ENCODE data around the gene TREM2.
"Not testable (repeated sequence)": the region's sequence is repeated elsewhere in the genome, so short reads cannot be mapped to it uniquely, and the experiment has no call there.

TREM2 gene

GRCh38 chr6:41120058-41120457 lies 42.9 kb downstream of the TREM2 start:
- no peak overlapping the region for H3K27ac ChIP-seq (ENCODE audit: low read depth, low read length)
- no peak overlapping the region for H3K4me3 ChIP-seq (ENCODE audit: low read depth, low read length)
- no peaks in the 10 kb centered on the region for H3K4me1 ChIP-seq (ENCODE audit: control insufficient read depth, insufficient read depth, low read length, unreplicated experiment)
- no peak overlapping the region for H2AFZ ChIP-seq (ENCODE audit: low read length, unreplicated experiment)
- no peaks in the 10 kb centered on the region for H3K79me2 ChIP-seq (ENCODE audit: control insufficient read depth, insufficient read depth, low read length, unreplicated experiment)
- no peaks in the 10 kb centered on the region for H3K36me3 ChIP-seq (ENCODE audit: insufficient read depth, low read length)
- H3K27me3 ChIP-seq (ENCODE audit: insufficient read depth, low read length), result no peaks in the 10 kb centered on the region

GRCh38 chr6:41119508-41119907 lies 43.4 kb downstream of the TREM2 start:
- Histone ChIP-seq H3K36me3 (ENCODE audit: insufficient read depth, low read length) (no peaks in the 10 kb centered on the region), H3K4me3 (ENCODE audit: low read depth, low read length) (no peak overlapping the region), H3K27ac (ENCODE audit: low read depth, low read length) (no peak overlapping the region), H3K4me1 (ENCODE audit: control insufficient read depth, insufficient read depth, low read length, unreplicated experiment) (no peaks in the 10 kb centered on the region), H3K27me3 (ENCODE audit: insufficient read depth, low read length) (no peaks in the 10 kb centered on the region), H2AFZ (ENCODE audit: low read length, unreplicated experiment) (no peak overlapping the region), H3K79me2 (ENCODE audit: control insufficient read depth, insufficient read depth, low read length, unreplicated experiment) (no peaks in the 10 kb centered on the region)

GRCh38 chr6:41115027-41115426 lies 47.9 kb downstream of the TREM2 start:
- not testable (repeated sequence) for H3K36me3 ChIP-seq (ENCODE audit: insufficient read depth, low read length); H3K4me3 ChIP-seq (ENCODE audit: low read depth, low read length); H3K79me2 ChIP-seq (ENCODE audit: control insufficient read depth, insufficient read depth, low read length, unreplicated experiment); H3K4me1 ChIP-seq (ENCODE audit: control insufficient read depth, insufficient read depth, low read length, unreplicated experiment); H3K27ac ChIP-seq (ENCODE audit: low read depth, low read length); H3K27me3 ChIP-seq (ENCODE audit: insufficient read depth, low read length); H2AFZ ChIP-seq (ENCODE audit: low read length, unreplicated experiment)

DNA sequence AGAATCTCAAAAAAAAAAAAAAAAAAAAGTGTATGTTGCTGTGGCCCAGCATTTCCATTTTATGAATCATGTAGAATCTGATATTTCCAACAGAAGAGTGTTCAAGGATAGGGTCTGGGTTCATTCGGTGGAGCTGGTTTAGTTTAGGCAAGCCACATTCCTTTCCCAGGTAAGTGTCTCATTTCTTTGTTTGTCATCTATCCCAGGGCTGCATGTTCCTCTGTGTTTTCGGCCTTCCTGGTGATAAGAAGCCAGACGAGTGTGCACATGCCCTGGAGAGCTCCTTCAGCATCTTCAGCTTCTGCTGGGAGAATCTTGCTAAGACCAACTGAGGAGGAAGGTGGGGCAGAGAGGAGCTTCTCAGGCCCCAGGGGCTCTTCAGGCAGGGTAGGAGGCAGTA lies 51.9 kb downstream of the TREM2 start:
- no peaks in the 10 kb centered on the region for H3K27me3 ChIP-seq (ENCODE audit: insufficient read depth, low read length)

More for the DNA sequence above, 51.9 kb downstream of the TREM2 start:
- Histone ChIP-seq H3K4me1 (ENCODE audit: control insufficient read depth, insufficient read depth, low read length, unreplicated experiment) (no peaks in the 10 kb centered on the region), H3K79me2 (ENCODE audit: control insufficient read depth, insufficient read depth, low read length, unreplicated experiment) (no peaks in the 10 kb centered on the region), H3K27ac (ENCODE audit: low read depth, low read length) (no peak overlapping the region), H3K36me3 (ENCODE audit: insufficient read depth, low read length) (no peaks in the 10 kb centered on the region), H3K4me3 (ENCODE audit: low read depth, low read length) (no peak overlapping the region), H2AFZ (ENCODE audit: low read length, unreplicated experiment) (no peak overlapping the region)
